ENCODE data around the gene UBE2Z. TPM values are rescaled to one million over a fixed set of nuclear protein-coding genes. Genes with fewer than 3 reads are reported as not detected.
"Not testable (repeated sequence)": the region's sequence is repeated elsewhere in the genome, so short reads cannot be mapped to it uniquely, and the experiment has no call there.

Gene UBE2Z
- polyA plus RNA-seq, 2 of the 4 experiments (the other 2 are of a cell fraction): 109 to 174 TPM

DNA sequence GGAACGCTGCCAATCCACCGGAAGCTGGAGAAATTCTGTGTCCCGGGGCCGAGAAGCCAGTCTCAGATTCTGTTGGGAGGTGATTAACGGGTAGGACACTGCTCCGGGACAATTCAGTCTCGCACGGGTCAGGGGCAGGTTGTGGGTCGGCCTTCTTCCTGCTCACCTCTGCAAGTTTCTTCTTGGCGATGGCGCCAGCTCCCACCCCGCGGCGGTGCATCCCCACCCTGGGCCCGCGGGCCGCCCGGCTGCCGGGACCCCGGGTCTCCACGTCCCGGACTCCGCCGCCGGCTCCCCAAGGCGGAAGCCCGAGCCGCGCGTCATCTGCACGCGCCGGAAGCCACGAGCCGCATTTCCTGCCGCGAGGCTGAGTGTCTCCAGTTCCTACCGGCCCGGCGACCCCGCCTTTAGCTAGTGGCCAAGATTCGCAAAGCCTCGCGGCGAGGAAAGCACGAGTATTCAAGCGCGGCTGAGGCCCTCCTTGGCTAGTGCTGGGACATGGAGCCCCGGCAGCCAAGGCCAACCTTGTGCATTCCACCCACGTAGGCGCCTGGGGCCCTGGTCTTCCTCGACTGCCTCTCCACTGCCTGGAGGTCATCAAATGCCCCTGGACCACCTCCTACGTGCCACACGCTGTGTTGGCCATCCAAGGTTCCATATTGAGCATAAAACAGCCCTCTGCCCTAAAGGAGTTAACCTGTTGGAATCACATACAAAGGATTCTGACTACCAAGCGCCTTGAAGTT lies 36.5 kb downstream of the UBE2Z start, which contains the start of gene SNF8 (continued):
- TF ChIP-seq GATA3 (IDR thresholded peaks at IDR 0.05; ENCODE audit: borderline replicate concordance) (peak; percentile 20; the same call in 1 of the 2 replicates), KDM5A (IDR thresholded peaks at IDR 0.05) (peak; percentile 76), HDAC2 (IDR thresholded peaks at IDR 0.05) (peak; percentile 16; the same call in 1 of the 2 replicates), MYC (IDR thresholded peaks at IDR 0.05; ENCODE audit: borderline replicate concordance, low read length) (peak; percentile 95), HOXA7 (CRISPR knock-in tag; IDR thresholded peaks at IDR 0.05) (0 out of 2 replicates have a peak, but pooled peaks have one; percentile 27), SREBF2 (IDR thresholded peaks at IDR 0.05) (0 out of 2 replicates have a peak, but pooled peaks have one; percentile 10), NPAS2 (CRISPR knock-in tag; IDR thresholded peaks at IDR 0.05; ENCODE audit: borderline replicate concordance) (peak; percentile 50), HEYL (CRISPR knock-in tag; IDR thresholded peaks at IDR 0.05) (peak; percentile 80; the same call in 1 of the 2 replicates), CHD2 (IDR thresholded peaks at IDR 0.05; ENCODE audit: low read length, partially characterized antibody) (peak; percentile 41), EP300 (IDR thresholded peaks at IDR 0.05) (no peak), CEBPB (IDR thresholded peaks at IDR 0.05) (no peak), ZSCAN20 (CRISPR knock-in tag; IDR thresholded peaks at IDR 0.05) (peak; percentile 76; the same call in 1 of the 2 replicates), RFX5 (IDR thresholded peaks at IDR 0.05) (peak; percentile 57; the same call in 1 of the 2 replicates), ESRRA (IDR thresholded peaks at IDR 0.05; ENCODE audit: borderline replicate concordance, low read length) (no peak), FOXS1 (CRISPR knock-in tag; IDR thresholded peaks at IDR 0.05) (peak; percentile 57; the same call in 1 of the 2 replicates), CBX2 (IDR thresholded peaks at IDR 0.05; ENCODE audit: borderline replicate concordance, low read depth) (no peak), TFCP2L1 (CRISPR knock-in tag; IDR thresholded peaks at IDR 0.05) (peak; percentile 95), PHF8 (IDR thresholded peaks at IDR 0.05; ENCODE audit: borderline replicate concordance, low read depth) (peak; percentile 91), FOSL2 (IDR thresholded peaks at IDR 0.05) (no peak), FOSL2 (CRISPR knock-in tag; IDR thresholded peaks at IDR 0.05) (peak; percentile 47), HOXB13 (CRISPR knock-in tag; IDR thresholded peaks at IDR 0.05; ENCODE audit: low read depth) (peak; percentile 97), MAZ (IDR thresholded peaks at IDR 0.05; ENCODE audit: borderline replicate concordance, low read depth, low read length) (0 out of 2 replicates have a peak, but pooled peaks have one; percentile 19)
- TF ChIP-seq, protein P1, sequence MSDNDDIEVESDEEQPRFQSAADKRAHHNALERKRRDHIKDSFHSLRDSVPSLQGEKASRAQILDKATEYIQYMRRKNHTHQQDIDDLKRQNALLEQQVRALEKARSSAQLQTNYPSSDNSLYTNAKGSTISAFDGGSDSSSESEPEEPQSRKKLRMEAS (IDR thresholded peaks at IDR 0.05): peak; percentile 98
- TF ChIP-seq, protein P2, sequence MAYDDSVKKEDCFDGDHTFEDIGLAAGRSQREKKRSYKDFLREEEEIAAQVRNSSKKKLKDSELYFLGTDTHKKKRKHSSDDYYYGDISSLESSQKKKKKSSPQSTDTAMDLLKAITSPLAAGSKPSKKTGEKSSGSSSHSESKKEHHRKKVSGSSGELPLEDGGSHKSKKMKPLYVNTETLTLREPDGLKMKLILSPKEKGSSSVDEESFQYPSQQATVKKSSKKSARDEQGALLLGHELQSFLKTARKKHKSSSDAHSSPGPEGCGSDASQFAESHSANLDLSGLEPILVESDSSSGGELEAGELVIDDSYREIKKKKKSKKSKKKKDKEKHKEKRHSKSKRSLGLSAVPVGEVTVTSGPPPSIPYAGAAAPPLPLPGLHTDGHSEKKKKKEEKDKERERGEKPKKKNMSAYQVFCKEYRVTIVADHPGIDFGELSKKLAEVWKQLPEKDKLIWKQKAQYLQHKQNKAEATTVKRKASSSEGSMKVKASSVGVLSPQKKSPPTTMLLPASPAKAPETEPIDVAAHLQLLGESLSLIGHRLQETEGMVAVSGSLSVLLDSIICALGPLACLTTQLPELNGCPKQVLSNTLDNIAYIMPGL (CRISPR knock-in tag; IDR thresholded peaks at IDR 0.05; ENCODE audit: borderline replicate concordance): peak; percentile 94
- TF ChIP-seq, protein P3, sequence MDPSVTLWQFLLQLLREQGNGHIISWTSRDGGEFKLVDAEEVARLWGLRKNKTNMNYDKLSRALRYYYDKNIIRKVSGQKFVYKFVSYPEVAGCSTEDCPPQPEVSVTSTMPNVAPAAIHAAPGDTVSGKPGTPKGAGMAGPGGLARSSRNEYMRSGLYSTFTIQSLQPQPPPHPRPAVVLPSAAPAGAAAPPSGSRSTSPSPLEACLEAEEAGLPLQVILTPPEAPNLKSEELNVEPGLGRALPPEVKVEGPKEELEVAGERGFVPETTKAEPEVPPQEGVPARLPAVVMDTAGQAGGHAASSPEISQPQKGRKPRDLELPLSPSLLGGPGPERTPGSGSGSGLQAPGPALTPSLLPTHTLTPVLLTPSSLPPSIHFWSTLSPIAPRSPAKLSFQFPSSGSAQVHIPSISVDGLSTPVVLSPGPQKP (IDR thresholded peaks at IDR 0.05; ENCODE audit: low read depth, low read length): no peak
- TF ChIP-seq, protein P4, sequence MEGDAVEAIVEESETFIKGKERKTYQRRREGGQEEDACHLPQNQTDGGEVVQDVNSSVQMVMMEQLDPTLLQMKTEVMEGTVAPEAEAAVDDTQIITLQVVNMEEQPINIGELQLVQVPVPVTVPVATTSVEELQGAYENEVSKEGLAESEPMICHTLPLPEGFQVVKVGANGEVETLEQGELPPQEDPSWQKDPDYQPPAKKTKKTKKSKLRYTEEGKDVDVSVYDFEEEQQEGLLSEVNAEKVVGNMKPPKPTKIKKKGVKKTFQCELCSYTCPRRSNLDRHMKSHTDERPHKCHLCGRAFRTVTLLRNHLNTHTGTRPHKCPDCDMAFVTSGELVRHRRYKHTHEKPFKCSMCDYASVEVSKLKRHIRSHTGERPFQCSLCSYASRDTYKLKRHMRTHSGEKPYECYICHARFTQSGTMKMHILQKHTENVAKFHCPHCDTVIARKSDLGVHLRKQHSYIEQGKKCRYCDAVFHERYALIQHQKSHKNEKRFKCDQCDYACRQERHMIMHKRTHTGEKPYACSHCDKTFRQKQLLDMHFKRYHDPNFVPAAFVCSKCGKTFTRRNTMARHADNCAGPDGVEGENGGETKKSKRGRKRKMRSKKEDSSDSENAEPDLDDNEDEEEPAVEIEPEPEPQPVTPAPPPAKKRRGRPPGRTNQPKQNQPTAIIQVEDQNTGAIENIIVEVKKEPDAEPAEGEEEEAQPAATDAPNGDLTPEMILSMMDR (IDR thresholded peaks at IDR 0.05): no peak
- TF ChIP-seq, protein P5, sequence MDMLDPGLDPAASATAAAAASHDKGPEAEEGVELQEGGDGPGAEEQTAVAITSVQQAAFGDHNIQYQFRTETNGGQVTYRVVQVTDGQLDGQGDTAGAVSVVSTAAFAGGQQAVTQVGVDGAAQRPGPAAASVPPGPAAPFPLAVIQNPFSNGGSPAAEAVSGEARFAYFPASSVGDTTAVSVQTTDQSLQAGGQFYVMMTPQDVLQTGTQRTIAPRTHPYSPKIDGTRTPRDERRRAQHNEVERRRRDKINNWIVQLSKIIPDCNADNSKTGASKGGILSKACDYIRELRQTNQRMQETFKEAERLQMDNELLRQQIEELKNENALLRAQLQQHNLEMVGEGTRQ (IDR thresholded peaks at IDR 0.05): peak; percentile 31; the same call in 1 of the 2 replicates
- TF ChIP-seq, protein P6, sequence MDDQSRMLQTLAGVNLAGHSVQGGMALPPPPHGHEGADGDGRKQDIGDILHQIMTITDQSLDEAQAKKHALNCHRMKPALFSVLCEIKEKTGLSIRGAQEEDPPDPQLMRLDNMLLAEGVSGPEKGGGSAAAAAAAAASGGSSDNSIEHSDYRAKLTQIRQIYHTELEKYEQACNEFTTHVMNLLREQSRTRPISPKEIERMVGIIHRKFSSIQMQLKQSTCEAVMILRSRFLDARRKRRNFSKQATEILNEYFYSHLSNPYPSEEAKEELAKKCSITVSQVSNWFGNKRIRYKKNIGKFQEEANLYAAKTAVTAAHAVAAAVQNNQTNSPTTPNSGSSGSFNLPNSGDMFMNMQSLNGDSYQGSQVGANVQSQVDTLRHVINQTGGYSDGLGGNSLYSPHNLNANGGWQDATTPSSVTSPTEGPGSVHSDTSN (IDR thresholded peaks at IDR 0.05): no peak

DNA sequence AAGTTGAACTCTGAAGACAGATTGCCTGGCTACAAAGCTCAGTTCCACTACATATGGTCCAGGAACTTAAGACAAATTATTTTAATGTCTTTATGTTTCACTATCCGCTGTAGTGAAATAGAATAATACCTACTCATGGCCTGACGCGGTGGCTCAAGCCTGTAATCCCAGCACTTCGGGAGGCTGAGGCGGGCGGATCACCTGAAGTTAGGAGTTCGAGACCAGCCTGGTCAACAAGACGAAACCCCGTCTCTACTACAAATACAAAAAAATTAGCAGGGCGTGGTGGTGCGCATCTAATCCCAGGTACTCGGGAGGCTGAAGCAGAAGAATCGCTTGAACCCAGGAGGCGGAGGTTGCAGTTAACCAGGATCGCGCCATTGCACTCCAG lies 37.0 kb downstream of the UBE2Z start:
- 86% methylated on average over 16 of the region's 16 CpGs for WGBS (ENCODE audit: missing lambda C conversion rate)
- H3K9me3 ChIP-seq; FAIRE-seq; ATAC-seq; DNase-seq (ENCODE audit: low read depth in 1 of 2, low spot score in 1 of 2): not testable (repeated sequence)
- ChIA-PET CTCF (interaction anchor here (0.5 to 18.6 kb wide), 13 partner anchors 8 to 346 kb away, joined by 3 to 383 read pairs (median 4); partner anchors contain the start of gene IGF2BP1), POLR2A (interaction anchor here (0.6 to 3.1 kb wide), 21 partner anchors 8 to 248 kb away, joined by 3 to 44 read pairs (median 7); partner anchors contain the start of genes ATP5MC1, IGF2BP1 and UBE2Z)
- H3K4me2 ChIP-seq: peak overlapping the region; percentile 72
- H3K4me1 ChIP-seq: peaks cover 19% of the 10 kb centered on the region; the same call in 2 of the 3 replicates
- peak overlapping the region; percentile 60 for H3K4me3 ChIP-seq
- peak overlapping the region; percentile 86 to 92 for H3K27ac ChIP-seq
